T-helper 2 cell treated with Interferon-gamma antibody and Interleukin-4, amounts not matched to agents 5 μg/mL and 100 μg/mL, for 36 hours (primary cell): ENCODE data around the gene SLAIN1.
A peak's percentile ranks its signal among the peaks of the same experiment; 100 is the strongest.
"Not testable (repeated sequence)": the region's sequence is repeated elsewhere in the genome, so short reads cannot be mapped to it uniquely, and the experiment has no call there.

Experiments used
- DNase-seq: peaks from one replicate; pipeline ENCODE4 v3.0.0; 2021; ENCODE audit warnings: low spot score
- H3K27ac Mint-ChIP-seq: one replicate; pipeline ENCODE4 v1.8.0; 2021; ENCODE audit warnings: mild to moderate bottlenecking, mixed read lengths
- H3K27me3 Mint-ChIP-seq: one replicate; pipeline ENCODE4 v1.8.0; 2021; ENCODE audit warnings: low read depth, mixed read lengths
- H3K36me3 Mint-ChIP-seq: one replicate; pipeline ENCODE4 v1.8.0; 2021; ENCODE audit warnings: low read depth, mixed read lengths
- H3K4me1 Mint-ChIP-seq: one replicate; pipeline ENCODE4 v1.8.0; 2021; ENCODE audit warnings: low read depth, mixed read lengths
- H3K4me3 Mint-ChIP-seq: one replicate; pipeline ENCODE4 v1.8.0; 2022; ENCODE audit warnings: mild to moderate bottlenecking, moderate library complexity, mixed read lengths
- H3K9me3 Mint-ChIP-seq: one replicate; pipeline ENCODE4 v1.8.0; 2021; ENCODE audit warnings: mixed read lengths

SLAIN1 gene

GRCh38 chr13:77697217-77698103 is at the start of gene SLAIN1:
Gene SLAIN1, plus strand, starts transcription at chr13:77697687. Its CDS starts 227 bp downstream, at chr13:77697914.
- Mint-ChIP-seq H3K27me3 (peaks cover 34% of the 10 kb centered on the region), H3K4me1 (peaks cover 37% of the 10 kb centered on the region), H3K9me3 (no peaks in the 10 kb centered on the region), H3K27ac (peak within 1 kb of the TSS; percentile 67), H3K36me3 (peaks cover 11% of the 10 kb centered on the region), H3K4me3 (peak within 1 kb of the TSS; percentile 92)
- DNase-seq = peak; percentile 76

GRCh38 chr13:77650409-77650808 is 47.1 kb upstream of the SLAIN1 start:
- H3K27me3 Mint-ChIP-seq = no peaks in the 10 kb centered on the region
- H3K4me3 Mint-ChIP-seq = no peak overlapping the region
- DNase-seq = no peak
- H3K27ac Mint-ChIP-seq = no peak overlapping the region
- H3K4me1 Mint-ChIP-seq = no peaks in the 10 kb centered on the region
- H3K9me3 Mint-ChIP-seq = no peaks in the 10 kb centered on the region
- H3K36me3 Mint-ChIP-seq = no peaks in the 10 kb centered on the region

GRCh38 chr13:77653301-77653700 is 44.2 kb upstream of the SLAIN1 start:
- no peaks in the 10 kb centered on the region for H3K36me3 Mint-ChIP-seq
- H3K9me3 Mint-ChIP-seq = no peaks in the 10 kb centered on the region
- no peak for DNase-seq
- no peak overlapping the region for H3K27ac Mint-ChIP-seq
- H3K4me3 Mint-ChIP-seq = no peak overlapping the region
- H3K27me3 Mint-ChIP-seq = peaks cover 2% of the 10 kb centered on the region
- no peaks in the 10 kb centered on the region for H3K4me1 Mint-ChIP-seq

DNA sequence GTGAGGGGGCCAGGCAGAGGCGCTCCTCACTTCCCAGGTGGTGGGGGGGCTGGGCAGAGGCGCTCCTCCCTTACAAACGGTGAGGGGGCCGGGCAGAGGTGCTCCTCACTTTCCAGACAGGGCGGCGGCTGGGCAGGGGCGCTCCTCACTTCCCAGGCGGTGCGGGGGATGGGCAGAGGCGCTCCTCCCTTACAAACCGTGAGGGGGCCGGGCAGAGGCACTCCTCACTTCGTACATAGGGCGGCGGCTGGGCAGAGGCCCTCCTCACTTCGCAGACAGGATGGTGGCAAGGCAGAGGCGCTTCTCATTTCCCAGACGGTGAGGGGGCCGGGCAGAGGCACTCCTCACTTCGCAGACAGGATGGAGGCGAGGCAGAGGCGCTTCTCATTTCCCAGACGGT is 37.5 kb upstream of the SLAIN1 start:
- H3K9me3 Mint-ChIP-seq, H3K4me3 Mint-ChIP-seq, DNase-seq, H3K27me3 Mint-ChIP-seq, H3K27ac Mint-ChIP-seq, H3K36me3 Mint-ChIP-seq, H3K4me1 Mint-ChIP-seq: not testable (repeated sequence)

DNA sequence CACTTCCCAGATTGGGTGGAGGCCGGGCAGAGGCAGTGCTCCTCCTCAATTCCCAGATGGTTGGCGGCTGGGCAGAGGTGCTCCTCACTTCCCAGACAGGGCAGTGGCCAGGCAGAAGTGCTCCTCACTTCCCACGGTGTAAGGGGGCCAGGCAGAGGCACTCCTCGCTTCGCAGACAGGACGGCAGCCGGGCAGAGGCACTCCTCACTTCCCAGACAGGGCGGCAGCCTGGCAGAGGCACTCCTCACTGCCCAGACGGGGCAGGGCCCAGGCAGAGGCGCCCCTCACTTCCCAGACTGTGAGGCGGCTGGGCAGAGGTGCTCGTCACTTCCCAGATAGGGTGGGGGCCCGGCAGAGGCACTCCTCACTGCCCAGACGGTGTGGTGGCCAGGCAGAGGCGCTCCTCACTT is 36.6 kb upstream of the SLAIN1 start:
- Mint-ChIP-seq H3K27ac (no peak overlapping the region), H3K27me3 (no peaks in the 10 kb centered on the region), H3K9me3 (no peaks in the 10 kb centered on the region), H3K36me3 (no peaks in the 10 kb centered on the region), H3K4me3 (no peak overlapping the region), H3K4me1 (no peaks in the 10 kb centered on the region)
- DNase-seq = no peak

- not testable (repeated sequence) for H3K27ac Mint-ChIP-seq
These were observed 35.2 kb upstream of the SLAIN1 start for GRCh38 chr13:77662301-77662700.

GRCh38 chr13:77662831-77663230 is 34.7 kb upstream of the SLAIN1 start:
- H3K27ac Mint-ChIP-seq, DNase-seq, H3K9me3 Mint-ChIP-seq, H3K36me3 Mint-ChIP-seq, H3K27me3 Mint-ChIP-seq, H3K4me1 Mint-ChIP-seq, H3K4me3 Mint-ChIP-seq: not testable (repeated sequence)

More at GRCh38 chr13:77662301-77662700, 35.2 kb upstream of the SLAIN1 start:
- not testable (repeated sequence) for DNase-seq, H3K27me3 Mint-ChIP-seq, H3K4me1 Mint-ChIP-seq, H3K9me3 Mint-ChIP-seq, H3K36me3 Mint-ChIP-seq, H3K4me3 Mint-ChIP-seq

- H3K9me3 Mint-ChIP-seq = no peaks in the 10 kb centered on the region
- H3K4me3 Mint-ChIP-seq = no peak overlapping the region
- no peak for DNase-seq
- peaks cover 6% of the 10 kb centered on the region for H3K4me1 Mint-ChIP-seq
- H3K27me3 Mint-ChIP-seq = peaks cover 22% of the 10 kb centered on the region
- no peaks in the 10 kb centered on the region for H3K36me3 Mint-ChIP-seq
- H3K27ac Mint-ChIP-seq = no peak overlapping the region
These were observed 22.6 kb upstream of the SLAIN1 start for GRCh38 chr13:77674852-77675251.

- Mint-ChIP-seq H3K27me3 (peaks cover 20% of the 10 kb centered on the region), H3K27ac (no peak overlapping the region), H3K9me3 (no peaks in the 10 kb centered on the region), H3K4me3 (no peak overlapping the region), H3K4me1 (no peaks in the 10 kb centered on the region), H3K36me3 (no peaks in the 10 kb centered on the region)
- DNase-seq = no peak
These were observed 18.7 kb upstream of the SLAIN1 start for GRCh38 chr13:77678691-77679235.

- Mint-ChIP-seq H3K4me1 (no peaks in the 10 kb centered on the region), H3K27ac (no peak overlapping the region), H3K36me3 (no peaks in the 10 kb centered on the region), H3K27me3 (peaks cover 31% of the 10 kb centered on the region), H3K4me3 (no peak overlapping the region), H3K9me3 (no peaks in the 10 kb centered on the region)
- DNase-seq = no peak
These were observed 9.7 kb upstream of the SLAIN1 start for GRCh38 chr13:77687799-77688198.

DNA sequence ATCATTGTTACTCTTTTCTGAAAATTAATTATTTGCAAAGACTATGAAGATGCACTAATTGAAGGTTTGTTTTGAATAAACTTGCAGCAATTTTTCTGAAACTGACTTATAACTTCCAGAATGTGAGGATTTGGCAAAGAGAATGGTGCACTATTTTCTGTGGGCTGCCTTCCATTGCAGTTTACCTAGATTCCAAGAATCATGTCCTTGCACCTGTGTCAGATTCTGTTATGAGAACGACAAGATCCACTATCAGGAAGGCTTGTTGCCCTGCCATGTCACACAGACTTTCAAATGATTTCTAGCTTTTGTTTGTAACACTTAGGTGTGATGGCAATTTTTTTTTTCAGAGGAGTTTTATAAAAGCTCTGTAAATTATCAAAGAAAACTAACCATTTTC is 5.6 kb upstream of the SLAIN1 start:
- no peak overlapping the region for H3K4me3 Mint-ChIP-seq
- H3K36me3 Mint-ChIP-seq = no peaks in the 10 kb centered on the region

GRCh38 chr13:77692746-77693448 is 4.6 kb upstream of the SLAIN1 start:
- no peak for DNase-seq
- Mint-ChIP-seq H3K27me3 (peaks cover 52% of the 10 kb centered on the region), H3K27ac (no peak overlapping the region), H3K9me3 (no peaks in the 10 kb centered on the region), H3K4me3 (no peak overlapping the region), H3K4me1 (peaks cover 21% of the 10 kb centered on the region), H3K36me3 (no peaks in the 10 kb centered on the region)

More for the DNA sequence above, 5.6 kb upstream of the SLAIN1 start:
- Mint-ChIP-seq H3K9me3 (no peaks in the 10 kb centered on the region), H3K27me3 (peaks cover 56% of the 10 kb centered on the region), H3K4me1 (peaks cover 18% of the 10 kb centered on the region), H3K27ac (no peak overlapping the region)
- no peak for DNase-seq

GRCh38 chr13:77693449-77693940 is 4.0 kb upstream of the SLAIN1 start:
- Mint-ChIP-seq H3K4me1 (peaks cover 21% of the 10 kb centered on the region), H3K4me3 (no peak overlapping the region), H3K27ac (no peak overlapping the region), H3K27me3 (peaks cover 51% of the 10 kb centered on the region), H3K9me3 (no peaks in the 10 kb centered on the region), H3K36me3 (no peaks in the 10 kb centered on the region)
- DNase-seq = no peak
